H4 (cell line): ENCODE measurements around the gene TBC1D5. TPM values are rescaled to one million over a fixed set of nuclear protein-coding genes. Genes with fewer than 3 reads are reported as not detected.
A peak's percentile ranks its signal among the peaks of the same experiment; 100 is the strongest.

Experiments
- DNase-seq: peaks from one replicate; pipeline ENCODE4 v3.0.0-alpha.2; 2015; ENCODE audit warnings: low spot score
- total RNA-seq: library from RNA; depleted of rRNA; stranded (reverse); fragments of >200 nt; shearing (Covaris generic); gene quantifications from 2 replicates; pipeline ENCODE4 v1.2.3, GENCODE V29; 2014

Gene TBC1D5
- total RNA-seq, 1 experiment from 2014 or later = 15.4 TPM

- no peak for DNase-seq
These were observed 510.7 kb downstream of the TBC1D5 start for GRCh38 chr3:17231537-17232261.

- DNase-seq = no peak
These were observed 515.0 kb downstream of the TBC1D5 start for GRCh38 chr3:17227472-17227871.

- no peak for DNase-seq
These were observed 520.9 kb downstream of the TBC1D5 start for GRCh38 chr3:17221529-17221928.

- DNase-seq = no peak
These were observed 522.8 kb downstream of the TBC1D5 start for GRCh38 chr3:17219593-17219992.

- DNase-seq = no peak
These were observed 523.8 kb downstream of the TBC1D5 start for GRCh38 chr3:17218587-17218986.

GRCh38 chr3:17217588-17217987, 524.8 kb downstream of the TBC1D5 start:
- no peak for DNase-seq

- no peak for DNase-seq
These were observed 529.3 kb downstream of the TBC1D5 start for GRCh38 chr3:17213102-17213501.

GRCh38 chr3:17207979-17208378, 534.5 kb downstream of the TBC1D5 start:
- DNase-seq = no peak

- no peak for DNase-seq
These were observed 535.4 kb downstream of the TBC1D5 start for GRCh38 chr3:17207019-17207418.

- DNase-seq = no peak
These were observed 538.3 kb downstream of the TBC1D5 start for GRCh38 chr3:17204049-17204650.

- DNase-seq = no peak
These were observed 540.9 kb downstream of the TBC1D5 start for GRCh38 chr3:17201538-17201937.

- DNase-seq = peak; percentile 12
These were observed 546.4 kb downstream of the TBC1D5 start for GRCh38 chr3:17195856-17196604.

GRCh38 chr3:17195192-17195611, 547.2 kb downstream of the TBC1D5 start:
- peak; percentile 25 for DNase-seq

- DNase-seq = no peak
These were observed 548.3 kb downstream of the TBC1D5 start for GRCh38 chr3:17194116-17194515.

- no peak for DNase-seq
These were observed 549.4 kb downstream of the TBC1D5 start for GRCh38 chr3:17192995-17193394.

- no peak for DNase-seq
These were observed 551.9 kb downstream of the TBC1D5 start for GRCh38 chr3:17190353-17191078.

GRCh38 chr3:17188378-17188777, 554.1 kb downstream of the TBC1D5 start:
- no peak for DNase-seq

- DNase-seq = no peak
These were observed 554.7 kb downstream of the TBC1D5 start for GRCh38 chr3:17187589-17188184.

- peak; percentile 39 for DNase-seq
These were observed 558.4 kb downstream of the TBC1D5 start for GRCh38 chr3:17183951-17184550.

- DNase-seq = no peak
These were observed 560.3 kb downstream of the TBC1D5 start for GRCh38 chr3:17182166-17182565.

- DNase-seq = no peak
These were observed 561.0 kb downstream of the TBC1D5 start for GRCh38 chr3:17181413-17181907.
